ENCODE results near the gene TUBB6. TPM values are rescaled to one million over a fixed set of nuclear protein-coding genes. Genes with fewer than 3 reads are reported as not detected.

TUBB6 gene
- total RNA-seq, 6 experiments from 2014 or later = 2.4 to 18.5 (median 9.0) TPM

GRCh38 chr18:12352188-12352587 is 44.1 kb downstream of the TUBB6 start:
- Histone ChIP-seq H3K4me3 (no peak overlapping the region), H3K36me3 (peaks cover 0 to 81% (median 33%) of the 10 kb centered on the region in 4 donors), H3K27me3 (no peaks in the 10 kb centered on the region), H3K27ac (no peak overlapping the region), H3K9me3 (no peaks in the 10 kb centered on the region), H3K4me1 (no peaks in the 10 kb centered on the region)
- 80% methylated on average over 4 of the region's 5 CpGs for WGBS (ENCODE audit: insufficient coverage, low coverage, low lambda C conversion rate, missing lambda C conversion rate)
- ATAC-seq (peak in 3 of 4 donors; percentile 19 to 52 (median 37)), DNase-seq (no peak)
- TF ChIP-seq POLR2A (IDR thresholded peaks at IDR 0.05) (no peak), CTCF (IDR thresholded peaks at IDR 0.05) (no peak)
- intact Hi-C loops (cut with DNase I) = no loop called here

DNA sequence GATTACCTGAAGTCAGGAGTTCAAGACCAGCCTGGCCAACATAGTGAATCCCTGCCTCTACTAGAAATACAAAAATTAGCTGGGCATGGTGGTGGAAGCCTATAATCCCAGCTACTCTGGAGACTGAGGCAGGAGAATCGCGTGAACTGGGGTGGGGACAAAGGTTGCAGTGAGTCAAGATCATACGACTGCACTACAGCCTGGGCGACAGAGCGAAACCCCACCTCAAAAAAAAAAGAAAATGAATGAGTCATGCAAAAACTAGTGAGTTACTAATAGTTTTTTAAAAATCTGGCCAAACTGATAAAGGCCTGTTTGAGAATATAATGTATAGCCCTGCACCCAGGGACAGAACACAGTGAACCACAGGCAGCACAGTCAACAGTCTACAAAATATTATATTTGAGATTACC is 51.5 kb downstream of the TUBB6 start:
- H3K4me1 ChIP-seq = no peaks in the 10 kb centered on the region
- H3K27me3 ChIP-seq = no peaks in the 10 kb centered on the region
- H3K36me3 ChIP-seq = peaks cover 7 to 78% (median 30%) of the 10 kb centered on the region in 4 donors
- no peak for DNase-seq
- no peak overlapping the region for H3K4me3 ChIP-seq
- no peak overlapping the region for H3K27ac ChIP-seq
- TF ChIP-seq POLR2A (IDR thresholded peaks at IDR 0.05) (no peak), CTCF (IDR thresholded peaks at IDR 0.05) (no peak)
- no peak for ATAC-seq
- H3K9me3 ChIP-seq = no peaks in the 10 kb centered on the region
- 97% methylated on average over 5 of the region's 5 CpGs for WGBS (ENCODE audit: insufficient coverage, low coverage, low lambda C conversion rate, missing lambda C conversion rate)
- intact Hi-C loops (cut with DNase I) = no loop called here

GRCh38 chr18:12361770-12362378 is 53.8 kb downstream of the TUBB6 start:
- Histone ChIP-seq H3K36me3 (peaks cover 7 to 68% (median 32%) of the 10 kb centered on the region in 4 donors), H3K27ac (no peak overlapping the region), H3K4me1 (no peaks in the 10 kb centered on the region), H3K27me3 (no peaks in the 10 kb centered on the region), H3K4me3 (no peak overlapping the region), H3K9me3 (no peaks in the 10 kb centered on the region)
- DNase-seq (no peak), ATAC-seq (no peak)
- TF ChIP-seq CTCF (IDR thresholded peaks at IDR 0.05) = no peak
- TF ChIP-seq POLR2A (IDR thresholded peaks at IDR 0.05) = no peak
- intact Hi-C loops (cut with DNase I) = no loop called here
- WGBS (ENCODE audit: insufficient coverage, low coverage, low lambda C conversion rate, missing lambda C conversion rate) = 69% methylated on average over 3 of the region's 3 CpGs

DNA sequence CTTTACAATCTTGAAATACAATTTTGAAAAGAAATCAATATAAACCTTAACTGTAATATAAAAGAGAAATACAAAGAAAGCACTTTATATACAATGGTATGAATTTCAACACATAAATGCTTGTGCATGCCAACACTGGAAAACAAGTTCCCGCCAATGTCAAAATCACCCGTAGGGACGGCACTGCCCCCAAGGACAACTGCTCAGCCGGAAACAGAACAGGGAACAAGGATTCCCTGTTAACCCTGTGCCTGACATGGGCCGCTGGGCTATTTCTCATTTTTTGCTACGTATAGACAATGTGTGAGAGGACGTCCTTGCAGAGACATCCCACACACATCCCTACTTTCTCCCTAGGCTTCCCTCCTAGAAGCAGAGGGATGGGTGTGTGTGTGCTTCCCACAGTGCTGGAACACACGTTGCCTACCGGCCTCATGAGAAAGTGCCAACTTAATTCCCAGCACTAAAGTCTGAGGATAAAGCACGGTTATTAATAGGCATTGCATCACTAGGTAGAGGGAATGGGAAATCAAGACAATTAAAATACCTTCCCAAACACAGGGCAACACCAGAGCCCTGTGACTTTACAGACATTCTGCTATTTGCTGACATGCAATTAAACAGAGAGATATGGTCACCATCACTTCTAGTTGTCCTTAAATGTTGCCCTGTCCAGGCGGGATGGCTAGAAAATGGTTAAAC is 54.6 kb downstream of the TUBB6 start:
- H3K9me3 ChIP-seq = no peaks in the 10 kb centered on the region
- no peak overlapping the region for H3K27ac ChIP-seq
- H3K4me1 ChIP-seq = no peaks in the 10 kb centered on the region
- H3K4me3 ChIP-seq = no peak overlapping the region
- ATAC-seq (peak in 1 of 4 donors; percentile 24), DNase-seq (no peak)
- H3K36me3 ChIP-seq = peaks cover 7 to 69% (median 31%) of the 10 kb centered on the region in 4 donors
- WGBS (ENCODE audit: insufficient coverage, low coverage, low lambda C conversion rate, missing lambda C conversion rate) = 77% methylated on average over 9 of the region's 11 CpGs
- no peaks in the 10 kb centered on the region for H3K27me3 ChIP-seq
- TF ChIP-seq CTCF (IDR thresholded peaks at IDR 0.05) = no peak
- intact Hi-C loops (cut with DNase I) = no loop called here

Data from right lobe of liver (tissue), 6 donors.